Activated B cell treated with CpG ODN at 0.5 μM for 24 hours (primary cell): ENCODE measurements around the gene PANK4. TPM values are rescaled to one million over a fixed set of nuclear protein-coding genes. Genes with fewer than 3 reads are reported as not detected.

Experiments used
- ATAC-seq: fragments of 200-7000 bp; cut with Tn5 transposase; one replicate; pipeline ENCODE4 v1.10.0; 2021; ENCODE audit warnings: low read depth, mild to moderate bottlenecking, moderate library complexity
- CTCF ChIA-PET: fragments of 350-600 bp; sonication (Branson Sonifier 250); formaldehyde crosslinking; loops from one replicate; lab custom pipeline; 2021; ENCODE audit warnings: antibody characterized with exemption; lab: Charles Lee
- POLR2A ChIA-PET: fragments of 350-600 bp; sonication (Branson Sonifier 250); formaldehyde crosslinking; loops from one replicate; lab custom pipeline; 2021; ENCODE audit warnings: antibody characterized with exemption; lab: Charles Lee
- DNase-seq: peaks from one replicate; pipeline ENCODE4 v3.0.0; 2022
- H3K27ac Mint-ChIP-seq: one replicate; pipeline ENCODE4 v1.8.0; 2020; ENCODE audit warnings: mixed read lengths
- H3K27me3 Mint-ChIP-seq: one replicate; pipeline ENCODE4 v1.8.0; 2021; ENCODE audit warnings: mixed read lengths
- H3K36me3 Mint-ChIP-seq: one replicate; pipeline ENCODE4 v1.8.0; 2021; ENCODE audit warnings: low read depth, mixed read lengths
- H3K4me1 Mint-ChIP-seq: one replicate; pipeline ENCODE4 v1.8.0; 2021; ENCODE audit warnings: mixed read lengths
- H3K4me3 Mint-ChIP-seq: one replicate; pipeline ENCODE4 v1.8.0; 2020; ENCODE audit warnings: mild to moderate bottlenecking, mixed read lengths
- H3K9me3 Mint-ChIP-seq: one replicate; pipeline ENCODE4 v1.8.0; 2020; ENCODE audit warnings: mixed read lengths
- CTCF ChIP-seq: fragments of 200-600 bp; IDR thresholded peaks from one replicate; pipeline ENCODE4 v1.8.0; 2022; ENCODE audit warnings: antibody characterized with exemption, mild to moderate bottlenecking
- intact Hi-C: fragments of 100-400 bp; cut with micrococcal nuclease; formaldehyde crosslinking; loops from one replicate; pipeline ENCODE4 v1.15.1; 2024
- total RNA-seq: library from RNA; stranded (reverse); gene quantifications from 2 replicates; pipeline ENCODE4 v1.2.3, GENCODE V29; 2022

Gene PANK4
- total RNA-seq, 1 donor from 2014 or later, result 54.0 TPM

- Mint-ChIP-seq H3K36me3 (peaks cover 35% of the 10 kb centered on the region), H3K4me3 (no peak overlapping the region), H3K27me3 (no peaks in the 10 kb centered on the region), H3K27ac (no peak overlapping the region), H3K4me1 (peaks cover 2% of the 10 kb centered on the region), H3K9me3 (no peaks in the 10 kb centered on the region)
- ATAC-seq (no peak), DNase-seq (no peak)
- POLR2A ChIA-PET, result no interaction called here
- CTCF ChIA-PET, result no interaction called here
- TF ChIP-seq CTCF, result no peak
- intact Hi-C loops, result no loop called here
Observed at GRCh38 chr1:2506901-2507565, 19.4 kb downstream of the PANK4 start.

- H3K36me3 Mint-ChIP-seq, result peaks cover 28% of the 10 kb centered on the region
- intact Hi-C loops, result no loop called here
- POLR2A ChIA-PET, result no interaction called here
Observed at GRCh38 chr1:2506007-2506860, 20.2 kb downstream of the PANK4 start.

GRCh38 chr1:2505461-2505994 lies 20.9 kb downstream of the PANK4 start:
- H3K27ac Mint-ChIP-seq, result no peak overlapping the region
- POLR2A ChIA-PET, result no interaction called here
- H3K27me3 Mint-ChIP-seq, result no peaks in the 10 kb centered on the region
- H3K9me3 Mint-ChIP-seq, result no peaks in the 10 kb centered on the region
- CTCF ChIA-PET, result no interaction called here
- ATAC-seq (no peak), DNase-seq (no peak)
- H3K4me1 Mint-ChIP-seq, result peaks cover 9% of the 10 kb centered on the region
- no peak overlapping the region for H3K4me3 Mint-ChIP-seq
- intact Hi-C loops, result no loop called here
- no peak for TF ChIP-seq CTCF
- H3K36me3 Mint-ChIP-seq, result peaks cover 24% of the 10 kb centered on the region

More at GRCh38 chr1:2506007-2506860, 20.2 kb downstream of the PANK4 start:
- Mint-ChIP-seq H3K9me3 (no peaks in the 10 kb centered on the region), H3K27me3 (no peaks in the 10 kb centered on the region), H3K4me3 (no peak overlapping the region), H3K27ac (no peak overlapping the region), H3K4me1 (peaks cover 3% of the 10 kb centered on the region)
- no peak for ATAC-seq
- no peak for DNase-seq
- CTCF ChIA-PET, result no interaction called here
- no peak for TF ChIP-seq CTCF

GRCh38 chr1:2504949-2505272 lies 21.5 kb downstream of the PANK4 start:
- TF ChIP-seq CTCF, result no peak
- intact Hi-C loops, result no loop called here
- ATAC-seq (no peak), DNase-seq (no peak)
- Mint-ChIP-seq H3K4me1 (peaks cover 15% of the 10 kb centered on the region), H3K27ac (no peak overlapping the region), H3K36me3 (peaks cover 20% of the 10 kb centered on the region), H3K4me3 (no peak overlapping the region), H3K9me3 (no peaks in the 10 kb centered on the region), H3K27me3 (no peaks in the 10 kb centered on the region)
- ChIA-PET POLR2A (no interaction called here), CTCF (no interaction called here)

- intact Hi-C loops, result no loop called here
- Mint-ChIP-seq H3K4me1 (peaks cover 20% of the 10 kb centered on the region), H3K27me3 (no peaks in the 10 kb centered on the region), H3K4me3 (no peak overlapping the region), H3K36me3 (peaks cover 15% of the 10 kb centered on the region), H3K27ac (no peak overlapping the region), H3K9me3 (no peaks in the 10 kb centered on the region)
- ChIA-PET CTCF (no interaction called here), POLR2A (no interaction called here)
- no peak for DNase-seq
- no peak for ATAC-seq
- TF ChIP-seq CTCF, result no peak
Observed at GRCh38 chr1:2504225-2504948, 22.0 kb downstream of the PANK4 start.
